ENCODE results near the gene PRIM2.
A peak's percentile ranks its signal among the peaks of the same experiment; 100 is the strongest.
"Not testable (repeated sequence)": the region's sequence is repeated elsewhere in the genome, so short reads cannot be mapped to it uniquely, and the experiment has no call there.

PRIM2 gene

DNA sequence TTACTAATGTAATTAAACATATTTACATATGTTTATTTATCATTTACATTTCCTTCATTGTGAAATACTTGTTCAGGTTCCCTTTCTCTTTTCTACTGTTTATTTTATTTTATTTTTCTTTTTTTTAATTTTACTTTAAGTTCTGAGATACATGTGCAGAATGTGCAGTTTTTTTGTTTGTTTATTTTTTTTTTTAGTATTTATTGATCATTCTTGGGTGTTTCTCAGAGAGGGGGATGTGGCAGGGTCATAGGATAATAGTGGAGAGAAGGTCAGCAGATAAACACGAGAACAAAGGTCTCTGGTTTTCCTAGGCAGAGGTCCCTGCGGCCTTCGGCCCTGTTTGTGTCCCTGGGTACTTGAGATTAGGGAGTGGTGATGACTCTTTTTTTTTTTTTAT, 8.7 kb upstream of the PRIM2 start:
- not testable (repeated sequence) for DNase-seq (ENCODE audit: low spot score)

DNA sequence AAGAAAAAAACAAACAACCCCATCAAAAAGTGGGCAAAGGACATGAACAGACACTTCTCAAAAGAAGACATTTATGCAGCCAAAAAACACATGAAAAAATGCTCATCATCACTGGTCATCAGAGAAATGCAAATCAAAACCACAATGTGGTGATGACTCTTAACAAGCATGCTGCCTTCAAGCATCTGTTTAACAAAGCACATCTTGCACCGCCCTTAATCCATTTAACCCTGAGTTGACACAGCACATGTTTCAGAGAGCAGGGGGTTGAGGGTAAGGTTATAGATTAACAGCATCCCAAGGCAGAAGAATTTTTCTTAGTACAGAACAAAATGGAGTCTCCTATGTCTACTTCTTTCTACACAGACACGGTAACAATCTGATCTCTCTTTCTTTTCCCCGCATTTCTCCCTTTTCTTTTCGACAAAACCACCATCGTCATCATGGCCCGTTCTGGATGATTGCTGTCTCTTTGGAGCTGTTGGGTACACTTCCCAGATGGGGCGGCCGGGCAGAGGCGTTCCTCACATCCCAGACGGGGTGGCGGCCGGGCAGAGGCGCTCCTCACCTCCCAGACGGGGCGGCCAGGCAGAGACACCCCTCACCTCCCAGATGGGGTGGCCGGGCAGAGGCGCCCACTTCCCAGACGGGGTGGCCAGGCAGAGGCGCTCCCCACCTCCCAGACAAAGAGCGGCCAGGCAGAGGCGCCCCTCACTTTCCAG, 7.2 kb upstream of the PRIM2 start:
- not testable (repeated sequence) for DNase-seq (ENCODE audit: low spot score)

DNA sequence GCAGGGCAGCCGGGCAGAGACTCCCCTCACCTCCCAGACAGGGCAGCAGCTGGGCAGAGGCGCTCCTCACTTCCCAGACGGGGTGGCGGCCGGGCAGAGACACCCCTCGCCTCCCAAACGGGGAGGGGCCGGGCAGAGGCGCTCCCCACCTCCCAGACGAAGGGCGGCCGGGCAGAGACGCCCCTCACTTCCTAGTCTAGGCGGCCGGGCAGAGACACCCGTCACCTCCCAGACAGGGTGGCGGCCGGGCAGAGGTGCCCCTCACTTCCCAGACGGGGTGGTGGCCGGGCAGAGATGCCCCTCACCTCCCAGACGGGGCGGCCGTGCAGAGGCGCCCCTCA, 6.6 kb upstream of the PRIM2 start:
- DNase-seq (ENCODE audit: low spot score), result no peak

DNA sequence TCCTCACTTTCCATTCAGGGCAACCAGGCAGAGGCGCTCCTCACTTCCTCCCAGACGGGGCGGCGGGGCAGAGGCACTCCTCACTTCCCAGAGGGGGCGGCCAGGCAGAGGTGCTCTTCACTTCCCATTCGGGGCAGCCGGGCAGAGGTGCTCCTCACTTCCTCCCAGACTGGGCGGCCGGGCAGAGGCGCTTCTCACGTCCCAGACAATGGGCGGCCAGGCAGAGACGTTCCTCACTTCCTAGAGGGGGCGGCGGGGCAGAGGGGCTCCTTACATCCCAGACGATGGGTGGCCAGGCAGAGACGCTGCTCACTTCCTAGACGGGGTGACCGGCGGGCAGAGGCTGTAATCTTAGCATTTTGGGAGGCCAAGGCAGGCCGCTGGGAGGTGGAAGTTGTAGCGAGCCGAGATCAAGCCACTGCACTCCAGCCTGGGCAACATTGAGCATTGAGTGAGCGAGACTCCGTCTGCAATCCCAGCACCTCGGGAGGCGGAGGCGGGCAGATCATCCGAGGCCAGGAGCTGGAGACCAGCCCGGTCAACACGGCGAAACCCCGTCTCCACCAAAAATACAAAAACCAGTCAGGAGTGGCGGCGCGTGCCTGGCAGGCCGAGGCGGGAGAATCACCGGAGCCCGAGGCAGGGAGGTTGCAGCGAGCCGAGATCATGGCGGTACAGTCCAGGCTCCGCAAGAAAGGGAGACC, 6.0 kb upstream of the PRIM2 start:
- not testable (repeated sequence) for DNase-seq (ENCODE audit: low spot score)

DNA sequence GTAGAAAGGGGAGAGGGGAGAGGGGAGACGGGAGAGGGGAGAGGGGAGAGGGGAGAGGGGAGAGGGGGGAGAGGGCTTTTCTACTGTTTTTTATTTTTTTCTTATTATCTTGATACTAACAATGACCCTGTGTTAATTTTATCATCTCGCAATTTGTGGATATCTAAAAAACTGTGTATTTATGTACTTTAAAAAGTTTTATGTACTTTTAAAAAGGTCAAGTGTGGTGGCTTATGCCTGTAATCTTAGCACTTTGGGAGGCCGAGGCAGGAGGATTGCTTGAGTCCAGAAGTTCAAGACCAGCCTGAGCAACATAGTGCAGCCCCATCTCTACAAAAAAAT, 5.5 kb upstream of the PRIM2 start:
- no peak for DNase-seq (ENCODE audit: low spot score)

DNA sequence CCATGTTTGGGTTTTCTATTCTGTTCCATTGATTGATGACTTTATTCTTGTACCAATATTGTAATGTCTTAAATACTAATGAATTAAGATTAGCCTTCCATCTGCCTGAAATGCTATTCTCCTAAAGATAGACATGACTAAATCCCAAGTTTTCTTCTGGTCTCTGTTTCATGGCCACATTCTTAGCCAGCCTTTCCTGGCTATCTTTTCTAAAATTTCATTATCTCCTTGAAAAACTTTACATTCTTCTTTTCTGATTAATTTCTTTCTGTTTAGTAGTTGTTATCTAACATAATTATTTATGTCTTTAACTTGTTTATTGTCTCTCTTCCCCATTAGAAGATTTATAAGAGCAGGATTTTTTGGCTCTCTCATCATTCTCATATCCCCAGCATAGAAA, 4.4 kb upstream of the PRIM2 start:
- DNase-seq (ENCODE audit: low spot score), result no peak

DNA sequence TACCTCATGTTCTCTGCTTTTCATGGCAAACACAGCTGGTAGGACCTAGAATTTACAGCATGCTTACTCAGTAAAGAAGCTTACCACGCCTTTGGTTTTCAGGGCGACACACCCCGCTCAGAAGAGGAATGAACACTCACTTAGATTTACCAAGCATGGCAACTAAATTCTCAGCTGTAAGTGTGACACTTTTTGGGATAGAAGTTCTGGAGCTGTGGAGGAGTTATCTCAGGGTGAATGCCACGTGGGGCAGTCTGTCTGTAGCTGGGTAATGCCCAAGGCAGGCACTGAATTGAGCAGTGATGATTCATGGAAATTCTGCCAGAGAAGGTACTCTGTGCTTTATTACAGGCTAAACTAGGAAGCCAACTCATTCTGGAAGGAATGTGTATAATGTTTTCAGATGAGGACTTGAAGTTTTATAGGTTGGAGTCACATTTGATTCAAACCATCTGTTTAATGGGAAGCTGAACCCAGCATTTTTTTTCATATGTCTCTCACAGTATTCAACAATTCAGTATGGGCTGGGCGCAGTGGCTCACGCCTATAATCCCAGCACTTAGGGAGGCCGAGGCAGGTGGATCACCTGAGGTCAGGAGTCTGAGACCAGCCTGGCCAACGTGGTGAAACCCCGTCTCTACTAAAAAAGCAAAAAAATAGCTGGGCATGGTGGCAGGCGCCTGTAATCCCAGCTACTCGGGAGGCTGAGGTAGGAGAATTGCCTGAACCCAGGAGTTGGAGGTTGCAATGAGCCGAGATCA, 3.5 kb upstream of the PRIM2 start:
- no peak for DNase-seq (ENCODE audit: low spot score)

DNA sequence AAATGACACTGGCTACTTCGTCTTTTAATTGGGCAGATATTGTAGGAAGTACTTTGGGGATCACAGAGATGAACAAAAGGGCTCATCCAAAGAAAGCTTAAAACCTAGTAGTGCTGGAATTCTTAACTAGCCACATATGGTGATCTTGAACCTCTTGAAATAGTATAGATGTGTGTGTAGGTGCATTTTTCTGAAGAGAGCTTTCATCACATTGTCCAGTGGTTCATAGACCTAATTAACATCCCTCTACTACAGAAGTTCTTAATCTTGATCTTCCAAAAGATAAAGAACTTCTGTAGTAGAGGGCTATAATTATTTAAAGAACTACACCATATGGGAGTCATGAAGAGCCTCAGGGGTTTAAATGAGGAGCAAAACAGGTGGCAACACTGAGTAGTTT, 2.3 kb upstream of the PRIM2 start:
- no peak for DNase-seq (ENCODE audit: low spot score)

DNA sequence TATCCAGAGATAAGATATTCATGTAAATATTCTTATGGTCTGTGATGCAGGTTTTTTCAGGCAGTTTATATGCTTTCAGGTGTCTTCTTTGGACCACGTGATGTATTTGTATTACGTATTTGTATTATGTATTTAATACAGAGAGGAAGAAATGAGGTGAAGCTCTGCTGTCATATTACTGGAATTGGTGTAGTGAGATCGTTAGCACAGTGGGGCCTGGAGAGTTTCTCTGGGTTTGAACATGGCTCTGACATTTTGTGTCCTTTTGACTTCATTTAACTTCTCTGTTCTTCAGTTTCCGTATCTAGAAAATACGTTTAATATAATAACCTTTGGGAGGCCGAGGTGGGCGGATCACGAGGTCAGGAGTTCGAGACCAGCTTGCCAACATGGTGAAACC, 1.6 kb upstream of the PRIM2 start:
- DNase-seq (ENCODE audit: low spot score), result no peak

DNA sequence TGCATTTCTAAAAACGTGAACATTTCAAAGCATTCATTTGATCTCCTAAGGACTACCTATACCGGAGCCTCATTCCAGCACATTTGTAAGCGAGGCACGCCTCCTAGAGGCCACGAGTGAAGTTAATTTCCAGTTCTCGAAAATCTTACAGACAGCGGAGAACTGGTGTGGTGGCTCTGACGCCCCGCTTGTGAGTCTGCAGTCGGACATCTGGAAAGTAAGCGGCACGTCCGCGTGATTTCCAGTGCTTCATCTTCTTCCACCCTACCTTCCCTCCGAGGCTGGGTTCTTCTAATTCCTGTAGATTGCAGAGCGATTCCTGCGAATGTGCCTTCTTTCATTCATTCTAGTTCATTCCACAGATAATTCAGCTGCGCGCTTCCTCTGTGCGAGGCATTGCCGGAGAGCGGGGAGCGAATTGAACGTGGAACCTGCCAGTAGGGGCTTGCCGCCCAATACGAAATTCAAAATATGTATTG, 810 bp upstream of the PRIM2 start:
- peak; percentile 83 for DNase-seq (ENCODE audit: low spot score)

DNA sequence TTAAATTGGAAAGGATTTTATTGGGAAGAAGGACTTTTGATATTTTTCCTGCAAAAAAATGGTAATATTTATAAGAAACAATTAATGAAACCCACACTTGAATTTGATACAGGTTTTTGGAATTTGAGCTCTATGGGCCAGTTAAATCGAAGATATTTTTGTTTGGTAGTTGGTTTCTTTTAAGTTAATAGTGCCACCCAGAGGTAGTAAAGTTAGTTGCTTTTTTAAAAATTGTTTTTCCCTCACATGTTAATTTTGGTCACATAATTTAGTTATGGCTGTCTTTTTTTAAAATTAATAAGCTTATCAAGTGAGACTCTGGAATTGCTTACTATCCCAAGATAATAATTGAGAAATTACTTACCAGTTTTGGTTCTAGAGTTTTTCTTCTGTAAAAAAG, 7.1 kb downstream of the PRIM2 start:
- no peak for DNase-seq (ENCODE audit: low spot score)

DNA sequence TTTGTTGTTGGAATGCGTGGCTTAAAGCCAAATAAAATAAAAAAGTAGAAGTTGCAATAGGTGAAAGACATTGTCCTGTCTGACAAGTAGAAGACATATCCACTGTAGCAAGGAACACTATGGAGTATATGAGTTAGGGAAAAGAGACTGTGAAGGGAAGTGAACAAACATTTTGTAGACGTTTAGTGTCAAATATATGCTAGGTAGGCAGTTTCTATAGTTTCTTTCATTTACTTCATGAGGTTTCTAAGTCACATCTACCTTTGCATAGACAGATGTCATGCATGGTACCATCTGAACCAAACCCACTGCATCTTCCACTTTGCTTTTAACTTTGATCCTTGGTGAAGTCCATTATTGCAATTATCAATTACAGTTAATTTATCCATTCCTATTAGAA, 9.9 kb downstream of the PRIM2 start:
- DNase-seq (ENCODE audit: low spot score), result no peak

DNA sequence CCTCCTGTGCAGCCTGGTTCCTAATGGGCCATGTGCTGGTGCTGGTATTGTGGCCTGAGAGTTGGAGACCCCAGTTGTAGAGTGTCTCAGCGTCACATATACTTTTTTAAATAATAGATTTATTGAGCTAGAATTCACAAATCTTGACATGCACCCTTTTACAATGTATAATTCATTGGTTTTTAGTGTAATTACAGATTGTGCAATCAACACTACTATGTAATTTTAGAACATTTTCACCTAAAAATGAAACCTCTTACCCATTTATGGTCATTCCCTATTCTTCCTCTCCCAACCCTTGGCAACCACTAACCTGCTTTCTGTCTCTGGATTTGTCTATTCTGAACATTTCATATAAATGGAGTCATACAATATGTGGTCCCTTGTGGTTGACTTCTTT, 10.6 kb downstream of the PRIM2 start:
- no peak for DNase-seq (ENCODE audit: low spot score)

DNA sequence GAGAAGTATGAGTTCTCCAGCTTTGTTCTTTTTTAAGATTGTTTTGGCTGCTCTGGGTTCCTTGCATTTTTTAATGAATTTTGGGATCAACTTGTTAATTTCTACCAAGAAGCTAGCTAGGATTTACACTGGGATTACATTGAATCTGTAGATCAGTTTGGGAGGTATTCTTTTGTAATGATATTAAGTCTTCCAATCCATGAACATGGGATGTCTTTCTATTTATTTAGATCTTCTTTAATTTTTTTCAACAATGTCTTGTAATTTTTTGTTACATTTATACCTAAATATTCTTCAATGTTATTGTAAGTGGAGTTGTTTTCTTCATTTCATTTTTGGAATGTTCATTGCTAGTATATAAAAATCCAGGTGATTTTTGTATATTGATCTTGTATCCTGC, 12.5 kb downstream of the PRIM2 start:
- DNase-seq (ENCODE audit: low spot score), result no peak

DNA sequence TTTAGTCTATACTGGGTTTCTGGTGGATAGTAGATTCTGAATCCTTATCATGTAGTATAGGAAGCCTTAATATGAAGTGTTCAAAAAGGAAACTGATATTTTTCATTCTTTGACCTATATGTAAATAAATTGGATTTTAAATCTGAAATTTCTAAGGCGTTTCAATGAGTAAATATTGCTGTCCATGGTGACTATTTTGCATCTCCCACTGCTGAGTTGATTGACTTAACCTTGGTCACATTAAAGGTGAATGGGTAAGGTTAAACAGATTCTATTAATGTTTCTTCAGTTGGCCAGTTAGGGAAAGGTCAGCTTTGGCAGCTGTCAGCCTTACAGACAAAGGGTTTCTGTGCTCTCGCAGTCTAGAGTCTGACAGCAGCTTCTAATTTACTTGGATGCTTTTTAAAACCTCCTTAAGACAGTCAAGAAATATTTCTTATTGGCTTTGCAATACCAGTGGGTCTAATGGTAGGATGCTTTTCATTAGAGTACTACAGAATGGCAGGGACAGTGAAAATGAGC, 24.8 kb downstream of the PRIM2 start:
- DNase-seq (ENCODE audit: low spot score), result no peak

DNA sequence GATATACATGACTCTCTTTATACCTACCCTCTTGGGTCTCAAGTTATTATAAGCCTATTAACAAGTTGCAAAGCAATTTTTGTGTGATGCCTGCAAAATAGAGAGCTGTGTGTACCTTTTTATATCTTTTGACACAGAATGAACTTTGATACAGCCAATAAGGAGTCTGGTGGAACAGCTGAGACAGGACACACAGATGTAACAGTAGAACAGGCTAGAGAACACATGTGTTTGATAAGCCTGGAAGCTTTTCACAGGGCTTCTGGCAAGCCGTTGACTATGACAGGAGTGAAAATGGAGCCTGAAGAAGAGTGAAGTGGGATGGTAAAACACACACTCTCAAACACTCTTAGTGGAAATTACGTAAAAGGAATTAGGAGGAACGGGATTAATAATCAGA, 25.9 kb downstream of the PRIM2 start:
- DNase-seq (ENCODE audit: low spot score), result not testable (repeated sequence)

DNA sequence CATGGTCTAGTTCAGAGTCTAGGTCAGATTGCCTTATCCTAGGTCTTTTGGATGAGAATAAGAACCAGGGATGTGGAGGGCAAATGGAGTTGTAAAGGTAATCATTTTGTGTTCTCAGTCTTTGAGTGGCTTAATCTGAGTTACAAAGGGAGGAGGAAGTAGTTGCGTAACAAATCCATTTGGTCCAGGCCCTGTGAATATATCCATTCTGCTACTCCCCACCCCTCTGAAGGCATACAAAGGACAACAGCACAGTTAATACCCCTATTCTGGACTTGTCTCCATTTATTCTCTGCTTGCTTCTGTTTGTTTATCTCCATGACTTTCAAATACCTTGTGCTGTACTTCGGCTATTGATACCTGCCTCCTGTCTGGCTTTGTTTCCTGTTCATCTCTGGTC, 29.3 kb downstream of the PRIM2 start:
- not testable (repeated sequence) for DNase-seq (ENCODE audit: low spot score)

DNA sequence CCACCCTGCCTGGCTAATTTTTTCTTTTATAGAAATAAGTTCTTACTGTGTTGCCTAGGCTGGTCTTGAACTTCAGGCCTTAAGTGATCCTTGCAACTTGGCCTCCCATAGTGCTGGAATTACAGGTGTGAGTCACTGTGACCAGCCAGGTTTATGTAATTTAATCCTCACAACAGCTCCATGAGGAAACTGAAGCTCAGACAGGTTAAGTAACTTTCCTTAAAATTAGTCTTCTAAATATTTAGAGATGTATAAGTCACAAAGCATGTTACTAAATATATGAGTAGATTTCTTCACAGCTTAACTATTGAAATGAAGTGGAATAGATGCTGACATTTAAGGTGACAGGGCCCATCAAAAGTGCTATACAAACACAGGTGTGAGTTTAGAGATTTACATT, 30.2 kb downstream of the PRIM2 start:
- not testable (repeated sequence) for DNase-seq (ENCODE audit: low spot score)

DNA sequence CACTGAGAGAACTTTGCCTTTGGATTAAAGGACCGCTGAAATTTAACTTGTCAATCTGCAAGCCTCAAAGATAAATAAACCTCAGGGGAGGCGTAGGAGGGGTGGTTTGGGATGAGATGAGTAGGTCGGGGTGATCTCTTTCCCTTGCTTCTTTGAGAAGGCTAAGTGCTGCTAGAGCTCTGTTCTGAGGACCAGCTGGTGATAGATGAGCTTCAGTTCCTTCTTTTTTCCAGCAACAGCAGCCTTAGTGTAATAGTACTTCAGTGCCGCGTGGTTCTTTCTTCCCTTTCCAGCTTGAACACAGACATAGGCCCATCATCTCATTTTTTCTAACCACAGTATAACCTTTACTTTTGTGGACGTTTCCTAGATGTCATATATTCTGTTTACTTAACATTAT, 33.0 kb downstream of the PRIM2 start:
- DNase-seq (ENCODE audit: low spot score), result not testable (repeated sequence)

DNA sequence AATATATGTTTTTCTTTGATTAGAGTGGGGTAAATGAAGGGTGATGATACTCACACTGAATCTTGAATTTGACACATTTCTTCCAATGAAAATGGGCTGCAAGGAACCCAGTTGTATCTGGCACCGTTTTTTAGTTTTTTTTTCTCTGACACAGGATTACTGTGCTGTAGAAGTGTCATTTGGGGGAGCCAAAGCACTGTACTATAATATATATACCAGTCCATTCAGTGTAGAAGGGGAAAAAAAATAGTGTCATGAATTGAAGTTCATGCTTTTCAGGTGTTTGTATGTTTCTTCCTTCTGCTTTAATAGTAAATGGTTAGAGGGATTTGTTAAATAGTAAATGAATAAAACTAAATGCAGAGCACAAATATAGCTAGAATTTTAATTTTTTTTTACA, 35.2 kb downstream of the PRIM2 start:
- DNase-seq (ENCODE audit: low spot score), result not testable (repeated sequence)

DNA sequence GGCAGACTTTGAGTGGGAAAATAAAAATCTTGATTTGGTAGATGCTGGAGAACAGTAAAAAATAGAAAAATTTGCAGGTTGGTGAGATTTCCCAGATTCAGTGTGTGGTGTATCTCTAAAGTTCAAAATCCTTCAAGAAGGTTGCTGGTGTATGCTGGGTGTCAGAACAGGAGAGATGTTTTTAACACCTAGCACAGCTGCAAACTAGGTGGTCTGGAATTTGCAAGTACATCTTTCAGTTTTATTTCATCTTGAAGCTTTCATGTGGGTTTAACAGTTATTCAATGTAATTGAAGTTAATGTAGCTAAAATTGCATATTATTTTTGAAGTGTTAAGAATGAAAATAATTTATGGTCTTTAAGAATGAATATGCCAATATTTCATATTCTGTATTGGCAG, 40.9 kb downstream of the PRIM2 start:
- not testable (repeated sequence) for DNase-seq (ENCODE audit: low spot score)

DNA sequence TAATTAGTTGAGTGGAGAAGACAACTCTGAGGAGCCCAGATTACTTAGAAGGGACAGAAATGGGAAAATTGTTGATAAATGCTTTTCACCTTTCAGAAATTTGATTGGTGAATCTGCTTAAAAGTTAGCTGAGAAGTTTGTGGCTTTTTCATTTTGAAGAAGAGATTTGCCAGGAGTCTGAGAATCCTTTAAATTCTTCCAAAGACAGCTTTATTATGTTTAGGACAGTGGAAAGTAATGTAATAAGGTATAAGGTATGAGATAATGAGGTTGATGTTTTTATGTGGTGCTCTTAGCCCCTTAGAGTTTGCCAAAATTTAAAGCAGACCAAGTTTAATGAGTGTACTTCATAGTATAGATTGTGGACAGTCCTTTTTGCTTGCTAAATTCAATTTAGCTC, 42.3 kb downstream of the PRIM2 start:
- not testable (repeated sequence) for DNase-seq (ENCODE audit: low spot score)

DNA sequence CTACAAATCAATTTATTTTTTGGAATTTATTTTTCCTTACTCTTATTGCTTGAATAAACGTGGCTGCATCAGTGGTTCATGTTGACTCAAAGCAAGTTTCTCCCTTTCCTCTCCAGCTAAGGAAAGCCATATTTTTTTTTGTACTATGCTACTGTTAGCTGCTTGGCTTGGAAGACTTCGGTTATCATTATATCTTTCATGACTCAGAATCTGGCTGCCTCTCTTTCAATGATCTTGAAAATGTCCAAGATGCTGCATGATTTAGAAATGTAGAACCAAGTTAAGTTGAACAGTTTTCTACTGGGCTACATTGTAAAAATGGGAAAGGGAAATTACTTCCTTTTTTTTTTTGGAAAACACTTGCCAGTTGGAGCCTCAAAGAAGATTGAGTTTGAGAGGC, 44.9 kb downstream of the PRIM2 start:
- DNase-seq (ENCODE audit: low spot score), result not testable (repeated sequence)

All from CD4-positive, alpha-beta T cell treated with Interleukin-6 at 100 ng/mL for 8 hours (primary cell).